B cell (primary cell): ENCODE results near the gene PLCB4.
A peak's percentile ranks its signal among the peaks of the same experiment; 100 is the strongest.

Experiments
- EZH2 ChIP-seq: IDR thresholded peaks from 2 replicates; pipeline ENCODE4 v1.6.1; 2012; ENCODE audit warnings: borderline replicate concordance, low read depth, mild to moderate bottlenecking, moderate library complexity, low read length; ENCODE audit not compliant: insufficient read depth, poor library complexity, severe bottlenecking
- TF ChIP-seq, protein P1 (sequence below): fragments of 200-600 bp; IDR thresholded peaks from one replicate; pipeline ENCODE4 v1.8.0; 2022; ENCODE audit warnings: antibody characterized with exemption, mild to moderate bottlenecking

DNA sequence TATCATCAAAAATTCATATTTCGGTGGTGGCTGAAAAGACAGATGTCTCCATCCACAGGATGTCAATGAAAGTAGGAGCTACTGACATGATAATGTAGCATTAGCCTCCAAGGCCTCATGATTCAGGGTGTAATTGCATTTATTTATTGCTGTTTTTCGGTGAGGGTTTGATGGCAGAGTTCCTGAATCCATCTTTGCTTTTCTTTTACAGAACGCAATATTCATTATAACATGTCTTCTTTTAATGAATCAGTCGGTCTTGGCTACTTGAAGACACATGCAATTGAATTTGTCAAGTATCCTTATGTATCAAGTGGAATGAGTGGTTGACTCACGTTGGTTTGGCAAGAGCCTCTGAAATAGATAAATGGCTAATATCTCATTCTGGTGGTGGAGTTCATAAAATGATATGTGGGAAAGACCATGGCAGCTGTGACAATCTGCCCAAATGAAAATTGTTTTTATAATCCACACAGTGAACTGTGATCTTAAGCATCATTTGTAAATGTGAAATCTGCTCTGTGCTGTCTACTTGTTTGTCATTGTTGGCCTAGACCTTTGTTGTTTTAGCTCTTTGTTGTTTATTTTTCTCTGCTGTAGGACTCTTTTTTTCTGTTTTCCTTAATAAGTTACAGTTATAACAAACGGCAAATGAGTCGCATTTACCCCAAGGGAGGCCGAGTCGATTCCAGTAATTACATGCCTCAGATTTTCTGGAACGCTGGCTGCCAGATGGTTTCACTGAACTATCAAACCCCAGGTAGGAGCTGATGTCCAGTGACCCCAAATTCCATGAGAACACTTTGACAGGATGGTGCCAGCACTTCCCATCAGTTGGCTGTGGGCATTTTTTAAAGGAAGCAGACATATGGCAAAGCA is 339.8 kb downstream of the PLCB4 start:
- TF ChIP-seq EZH2: no peak
- TF ChIP-seq, protein P1, sequence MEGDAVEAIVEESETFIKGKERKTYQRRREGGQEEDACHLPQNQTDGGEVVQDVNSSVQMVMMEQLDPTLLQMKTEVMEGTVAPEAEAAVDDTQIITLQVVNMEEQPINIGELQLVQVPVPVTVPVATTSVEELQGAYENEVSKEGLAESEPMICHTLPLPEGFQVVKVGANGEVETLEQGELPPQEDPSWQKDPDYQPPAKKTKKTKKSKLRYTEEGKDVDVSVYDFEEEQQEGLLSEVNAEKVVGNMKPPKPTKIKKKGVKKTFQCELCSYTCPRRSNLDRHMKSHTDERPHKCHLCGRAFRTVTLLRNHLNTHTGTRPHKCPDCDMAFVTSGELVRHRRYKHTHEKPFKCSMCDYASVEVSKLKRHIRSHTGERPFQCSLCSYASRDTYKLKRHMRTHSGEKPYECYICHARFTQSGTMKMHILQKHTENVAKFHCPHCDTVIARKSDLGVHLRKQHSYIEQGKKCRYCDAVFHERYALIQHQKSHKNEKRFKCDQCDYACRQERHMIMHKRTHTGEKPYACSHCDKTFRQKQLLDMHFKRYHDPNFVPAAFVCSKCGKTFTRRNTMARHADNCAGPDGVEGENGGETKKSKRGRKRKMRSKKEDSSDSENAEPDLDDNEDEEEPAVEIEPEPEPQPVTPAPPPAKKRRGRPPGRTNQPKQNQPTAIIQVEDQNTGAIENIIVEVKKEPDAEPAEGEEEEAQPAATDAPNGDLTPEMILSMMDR: peak; percentile 62
